GM18499 (cell line): ENCODE measurements around the gene HEATR5B.
"Not testable (repeated sequence)": the region's sequence is repeated elsewhere in the genome, so short reads cannot be mapped to it uniquely, and the experiment has no call there.

ENCODE experiments used
- ATAC-seq: cut with Tn5 transposase; IDR thresholded peaks from one replicate; pipeline ENCODE4 v1.9.1; 2021; ENCODE audit warnings: moderate number of reproducible peaks; ENCODE audit not compliant: insufficient read depth, unreplicated experiment

HEATR5B gene

GRCh38 chr2:36993841-36994620, 90.1 kb downstream of the HEATR5B start:
- no peak for ATAC-seq

GRCh38 chr2:36988008-36988407, 96.2 kb downstream of the HEATR5B start:
- no peak for ATAC-seq

- no peak for ATAC-seq
These were observed 101.7 kb downstream of the HEATR5B start for GRCh38 chr2:36982467-36982866.

- no peak for ATAC-seq
These were observed 102.3 kb downstream of the HEATR5B start for GRCh38 chr2:36981911-36982310.

GRCh38 chr2:36979007-36979406, 105.2 kb downstream of the HEATR5B start:
- ATAC-seq = not testable (repeated sequence)

- ATAC-seq = no peak
These were observed 108.1 kb downstream of the HEATR5B start for GRCh38 chr2:36976065-36976464.

GRCh38 chr2:36975306-36975705, 108.9 kb downstream of the HEATR5B start:
- ATAC-seq = no peak

GRCh38 chr2:36973320-36973719, 110.9 kb downstream of the HEATR5B start:
- ATAC-seq = no peak

GRCh38 chr2:36971990-36972389, 112.2 kb downstream of the HEATR5B start:
- ATAC-seq = no peak

- ATAC-seq = no peak
These were observed 116.8 kb downstream of the HEATR5B start for GRCh38 chr2:36967236-36967876.

- ATAC-seq = peak; percentile 89
These were observed 117.6 kb downstream of the HEATR5B start, which contains the start of gene STRN for GRCh38 chr2:36966370-36967235. STRN (minus strand) TSS chr2:36966536; CDS start chr2:36966463, 73 bp downstream.

GRCh38 chr2:36965751-36966369, 118.3 kb downstream of the HEATR5B start:
- peak; percentile 21 for ATAC-seq

GRCh38 chr2:36965206-36965605, 119.0 kb downstream of the HEATR5B start:
- ATAC-seq = no peak

GRCh38 chr2:36964496-36965058, 119.6 kb downstream of the HEATR5B start:
- ATAC-seq = no peak

- no peak for ATAC-seq
These were observed 120.4 kb downstream of the HEATR5B start for GRCh38 chr2:36963734-36964133.

GRCh38 chr2:36963106-36963505, 121.1 kb downstream of the HEATR5B start:
- no peak for ATAC-seq

- no peak for ATAC-seq
These were observed 123.4 kb downstream of the HEATR5B start for GRCh38 chr2:36960773-36961172.

- no peak for ATAC-seq
These were observed 124.0 kb downstream of the HEATR5B start for GRCh38 chr2:36960005-36960675.

GRCh38 chr2:36954977-36955607, 129.1 kb downstream of the HEATR5B start:
- no peak for ATAC-seq
